GM21786 (cell line): ENCODE measurements around the gene PRR5L.

Experiments used
- ATAC-seq: cut with Tn5 transposase; IDR thresholded peaks from one replicate; pipeline ENCODE4 v1.9.1; 2021; ENCODE audit not compliant: unreplicated experiment

Gene PRR5L

DNA sequence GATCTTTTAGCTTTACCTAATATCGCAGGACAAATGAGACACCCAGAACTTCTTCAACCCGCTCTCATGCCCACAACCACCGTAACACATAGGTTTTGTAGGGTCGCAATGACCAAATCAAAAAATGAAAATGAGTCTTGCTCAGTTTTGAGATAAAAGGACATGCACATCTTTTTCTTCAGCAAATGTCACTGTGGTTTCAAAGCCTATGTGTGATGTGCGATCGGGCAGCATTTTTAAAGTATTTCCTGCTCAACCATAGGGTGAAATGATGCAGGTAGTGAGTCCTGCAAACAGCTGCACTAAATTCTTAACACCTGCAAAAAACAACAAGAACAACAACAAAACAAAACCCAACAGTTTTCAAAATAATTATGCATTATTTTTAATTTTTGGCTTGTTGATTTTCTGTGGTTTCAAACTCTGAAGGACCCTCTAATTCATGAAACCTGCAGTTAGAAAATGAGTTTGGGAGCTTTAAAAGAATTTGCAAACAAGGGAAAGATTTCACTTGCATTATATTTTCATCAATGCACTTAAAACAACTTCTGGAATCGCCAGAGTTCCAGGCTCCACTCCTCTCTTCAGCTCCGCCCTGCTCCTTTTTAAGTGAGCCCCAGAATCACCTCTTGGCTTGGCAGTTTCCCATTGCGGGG is 79.4 kb downstream of the PRR5L start:
- ATAC-seq: no peak

DNA sequence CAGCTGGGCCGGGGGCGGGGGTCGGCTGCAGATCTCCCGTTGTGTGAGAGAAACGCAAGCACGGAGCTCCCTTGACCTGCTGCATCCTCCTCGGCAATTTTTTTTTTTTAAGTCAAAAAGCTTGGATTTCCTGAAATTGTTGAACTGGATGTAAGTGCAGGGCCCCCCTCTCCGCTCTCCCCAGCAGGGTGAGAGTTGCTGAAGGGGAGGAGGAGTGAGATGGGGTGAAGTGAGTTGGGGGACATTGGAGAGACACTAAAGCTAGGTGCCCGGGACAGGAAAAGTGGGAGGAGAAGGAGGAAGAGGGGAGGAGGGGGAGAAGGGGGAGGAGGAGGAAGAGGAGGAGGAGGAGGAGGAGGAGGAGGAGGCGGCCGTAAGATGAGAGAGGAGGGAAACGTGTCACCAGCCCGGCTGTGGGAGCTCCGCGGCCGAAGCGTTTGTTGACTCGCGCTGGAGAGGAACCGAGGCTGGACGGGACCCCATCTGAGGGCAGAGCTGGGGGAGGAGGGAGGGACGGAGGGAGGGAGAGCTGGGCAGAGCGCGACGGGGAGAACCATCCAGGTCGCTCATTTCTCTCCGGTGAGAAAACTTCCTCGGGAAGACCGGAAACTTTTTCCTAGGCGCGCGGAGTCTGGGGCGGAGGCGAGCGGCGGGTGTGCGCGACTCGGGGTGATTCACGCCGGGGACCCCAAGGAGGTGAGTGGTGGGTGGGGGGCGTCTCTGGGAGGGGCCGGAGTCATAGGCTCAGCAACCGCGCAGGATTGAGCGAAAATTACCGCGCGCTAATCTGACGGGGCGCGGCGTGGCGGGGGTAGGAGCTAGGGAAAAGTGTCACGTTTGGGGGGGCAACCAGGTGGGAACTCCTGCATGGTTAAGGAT is 80.2 kb downstream of the PRR5L start:
- ATAC-seq: no peak

DNA sequence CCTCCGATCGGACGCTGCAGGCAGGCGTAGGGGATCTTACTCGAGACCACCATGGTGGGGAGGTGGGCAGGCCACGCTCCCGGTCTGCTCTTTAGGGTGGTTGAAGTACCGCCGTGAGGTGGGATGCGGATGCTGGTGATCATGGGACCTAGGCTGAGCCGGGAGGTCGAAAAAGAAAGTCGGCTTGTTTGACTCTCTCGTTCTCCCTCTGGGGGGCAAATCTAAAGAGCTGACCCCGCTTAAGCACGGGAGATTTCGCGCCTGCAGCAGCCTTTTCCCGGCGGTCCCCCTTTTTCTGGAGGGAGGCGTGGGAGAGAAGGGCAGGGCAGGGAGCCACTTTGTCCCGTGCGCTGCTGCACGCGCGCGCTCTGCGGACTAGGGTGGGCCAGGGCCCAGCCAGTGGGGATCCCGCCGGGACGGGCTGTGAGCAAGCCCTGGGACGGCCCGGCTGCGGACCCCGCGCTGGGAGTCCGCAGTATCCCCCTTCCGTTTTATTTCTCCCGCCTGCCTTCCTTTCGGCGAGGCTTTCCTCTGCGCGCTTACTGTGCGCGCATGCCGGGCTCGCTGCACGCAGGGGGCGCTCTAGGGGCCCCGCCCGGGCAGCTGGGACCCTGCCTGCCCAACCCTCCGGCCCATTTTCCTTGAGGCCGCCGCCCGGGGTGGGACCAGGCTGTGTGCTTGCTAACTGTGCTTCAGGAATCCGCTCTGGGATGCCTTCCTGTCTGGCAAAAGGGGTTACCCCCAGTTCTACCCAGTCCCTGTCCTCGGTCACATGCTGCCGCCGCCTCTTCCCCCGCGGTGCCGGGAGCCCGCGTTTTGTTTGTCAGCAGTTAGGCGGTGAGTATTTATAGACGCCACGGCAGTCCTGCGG is 81.0 kb downstream of the PRR5L start:
- ATAC-seq: no peak

DNA sequence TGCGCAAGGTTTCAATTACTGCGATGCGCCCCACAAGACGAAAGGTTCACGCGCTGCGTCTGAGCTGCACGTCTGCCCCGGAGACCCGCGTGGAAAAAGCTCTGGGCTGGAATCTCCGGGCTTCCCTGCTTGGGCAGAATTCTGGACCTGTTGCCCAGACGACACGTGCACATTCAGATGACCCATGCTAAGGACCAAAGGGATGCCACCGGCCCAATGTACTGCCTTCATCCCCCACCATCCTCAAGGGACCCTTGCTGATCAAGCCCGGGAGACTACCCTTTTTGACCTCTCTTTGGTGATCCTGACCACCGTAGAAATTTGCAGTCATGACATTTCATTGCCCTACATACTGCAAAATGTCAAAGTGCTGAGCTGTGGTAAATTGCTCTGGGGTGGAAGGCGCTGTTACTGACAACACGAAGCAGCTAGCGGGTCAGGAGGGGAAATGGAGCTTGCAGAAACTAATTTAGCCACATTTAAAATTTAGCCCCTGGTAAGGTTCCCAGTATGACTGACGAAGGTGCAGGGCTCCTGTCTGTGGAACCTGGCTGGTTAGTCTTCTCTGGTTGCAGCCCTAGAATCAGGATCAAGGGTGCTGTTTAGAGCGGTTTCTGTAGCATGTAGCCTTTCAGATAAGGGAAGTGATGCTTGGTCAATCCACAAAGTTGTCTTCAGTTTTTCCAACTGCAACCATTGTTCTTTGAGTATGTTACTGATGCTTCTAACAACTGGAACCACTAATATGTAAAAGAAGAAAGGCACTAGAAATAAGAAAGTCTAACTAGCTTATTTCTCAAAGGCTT is 81.9 kb downstream of the PRR5L start:
- no peak for ATAC-seq

DNA sequence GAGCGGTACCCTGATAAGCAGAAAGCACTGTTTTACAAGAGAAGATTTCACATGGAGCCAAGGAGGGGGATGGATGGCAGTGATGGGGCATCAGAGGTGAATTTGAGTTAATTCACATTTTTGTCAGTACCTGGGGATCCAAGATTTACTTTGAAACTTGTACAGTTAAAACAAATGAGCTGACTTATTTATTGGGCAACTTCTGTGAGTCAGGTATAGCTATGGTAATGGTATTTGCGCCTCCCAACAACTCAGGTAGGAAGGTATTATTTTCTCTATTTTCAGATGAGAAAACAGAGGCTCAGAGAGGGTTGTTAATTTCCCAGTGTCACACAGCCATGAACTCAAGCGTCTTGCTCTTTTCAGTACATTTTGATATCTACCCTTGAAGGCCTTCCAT is 83.6 kb downstream of the PRR5L start:
- ATAC-seq: no peak

DNA sequence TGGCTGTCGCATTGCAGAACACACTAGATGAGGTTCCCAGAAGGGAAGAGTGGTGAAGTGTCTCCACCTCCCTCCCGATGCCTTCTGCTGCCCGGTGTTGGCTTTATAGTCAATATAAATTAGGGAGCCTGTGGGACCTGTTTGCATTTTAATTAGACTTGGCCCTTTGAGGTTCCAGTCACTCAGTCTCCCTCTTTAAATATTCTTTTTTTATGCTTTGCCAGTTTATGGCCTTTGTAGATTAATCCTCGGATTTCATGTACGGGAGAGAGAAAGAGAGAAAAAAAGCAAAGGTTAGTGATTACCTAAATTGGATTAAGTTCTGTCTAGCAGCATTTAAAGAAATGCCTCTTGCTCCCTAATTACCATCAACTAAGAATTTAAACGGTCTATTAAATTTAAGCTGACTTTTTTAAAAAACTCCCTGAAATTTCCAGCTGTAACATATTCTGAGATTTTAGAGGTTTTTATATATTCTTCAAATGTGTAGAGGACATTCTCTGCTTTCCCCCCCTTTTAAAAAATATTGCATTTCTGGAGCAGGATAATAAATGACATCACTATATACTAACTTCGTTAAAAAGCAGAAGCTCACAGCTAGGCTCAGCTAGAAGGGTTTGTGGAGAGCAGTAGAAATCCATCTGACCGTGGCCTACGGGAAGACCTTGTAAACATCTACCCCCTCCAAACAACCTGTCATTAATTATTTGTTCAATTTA is 84.4 kb downstream of the PRR5L start:
- ATAC-seq: no peak

DNA sequence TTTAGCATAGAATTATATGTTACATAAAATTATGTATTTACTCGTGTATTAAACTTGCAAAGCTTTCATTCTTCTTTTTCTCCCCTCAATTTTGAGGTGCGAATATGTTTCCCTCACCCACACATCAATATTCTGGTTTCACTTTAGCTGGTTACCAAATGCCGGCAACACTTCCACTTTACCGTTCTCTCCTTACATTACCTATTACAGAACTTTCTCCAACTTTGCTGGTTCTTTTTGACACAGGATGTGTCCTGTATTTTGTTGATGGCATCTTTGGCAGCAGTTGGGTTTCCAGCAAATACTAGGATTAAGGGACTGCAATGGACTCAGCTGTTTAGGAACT is 84.9 kb downstream of the PRR5L start:
- no peak for ATAC-seq

DNA sequence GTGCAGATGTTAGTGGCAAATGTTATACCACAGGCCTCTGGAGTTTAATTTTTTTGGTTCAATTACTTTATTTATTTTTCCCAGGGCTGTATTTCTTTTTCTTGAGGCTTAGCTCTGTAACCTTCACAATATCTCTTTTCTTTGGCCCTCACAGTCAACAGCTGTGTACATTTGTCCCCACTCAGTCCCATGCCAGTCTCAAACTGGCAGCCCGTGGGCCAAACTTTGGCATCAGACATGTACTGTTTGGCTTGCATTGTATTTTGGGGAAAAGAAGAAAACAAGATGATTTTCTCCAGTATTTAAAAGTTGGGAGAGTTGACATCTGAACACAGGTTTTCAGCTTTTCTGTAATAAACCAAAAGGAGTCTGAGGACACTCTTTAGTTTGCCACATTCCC is 87.1 kb downstream of the PRR5L start:
- ATAC-seq: no peak

DNA sequence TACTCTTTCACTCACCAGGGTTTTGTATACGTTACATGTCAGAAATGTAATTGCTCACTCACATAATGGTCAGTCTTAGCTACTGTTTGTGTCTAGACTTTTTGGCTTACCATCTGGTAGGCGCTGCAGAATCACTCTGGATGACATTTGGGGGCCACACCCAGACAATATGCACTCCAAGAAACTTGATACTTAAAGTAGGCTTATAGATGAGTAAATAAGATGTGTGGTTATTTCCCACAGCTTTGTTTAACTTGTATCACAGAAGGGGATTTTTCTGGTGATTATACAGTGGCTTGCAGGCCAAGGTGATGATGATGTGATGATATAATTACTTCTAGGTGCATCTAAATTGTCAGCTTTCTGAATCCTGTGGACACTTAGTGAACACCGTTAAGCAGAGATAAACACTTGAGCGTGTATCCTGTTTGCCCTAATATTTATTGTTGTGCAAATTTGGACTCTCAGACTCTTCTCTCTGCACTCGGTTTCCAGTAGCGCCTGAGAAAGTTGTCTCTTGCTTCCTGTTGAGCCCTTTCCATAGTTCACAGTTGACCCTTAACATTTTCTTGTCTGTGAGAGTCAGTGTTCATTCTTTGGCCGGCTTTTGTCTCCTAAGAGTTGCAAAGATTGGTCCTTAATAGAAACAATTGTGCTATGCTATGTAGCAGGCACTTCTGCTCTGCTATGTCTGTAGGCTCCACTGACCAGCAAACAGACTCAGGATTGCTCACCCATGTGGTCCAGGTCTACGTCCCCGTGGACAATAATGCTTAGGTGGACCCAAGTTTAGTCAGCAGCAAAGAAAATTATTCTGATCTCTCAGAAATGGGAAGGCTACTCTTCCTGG is 89.3 kb downstream of the PRR5L start:
- no peak for ATAC-seq

DNA sequence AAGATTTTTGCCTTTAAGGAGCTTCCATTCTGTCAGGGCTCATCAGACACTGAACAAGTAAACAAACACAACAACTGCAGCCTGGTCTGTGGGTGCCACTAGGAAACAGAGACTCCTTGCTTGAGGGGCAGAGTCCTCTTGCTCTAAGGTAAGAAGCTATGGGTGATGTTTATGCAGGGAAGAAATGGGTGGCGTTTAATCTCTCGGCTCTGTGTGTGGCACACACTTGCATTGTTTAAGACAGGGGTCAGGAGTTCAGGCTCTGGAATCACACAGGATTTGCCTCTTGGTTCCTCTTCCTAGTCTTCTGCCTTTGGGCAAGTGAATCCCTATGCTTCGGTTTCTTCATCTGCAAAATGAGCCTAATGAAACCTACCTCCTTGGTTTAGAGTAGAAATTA is 90.3 kb downstream of the PRR5L start:
- no peak for ATAC-seq

DNA sequence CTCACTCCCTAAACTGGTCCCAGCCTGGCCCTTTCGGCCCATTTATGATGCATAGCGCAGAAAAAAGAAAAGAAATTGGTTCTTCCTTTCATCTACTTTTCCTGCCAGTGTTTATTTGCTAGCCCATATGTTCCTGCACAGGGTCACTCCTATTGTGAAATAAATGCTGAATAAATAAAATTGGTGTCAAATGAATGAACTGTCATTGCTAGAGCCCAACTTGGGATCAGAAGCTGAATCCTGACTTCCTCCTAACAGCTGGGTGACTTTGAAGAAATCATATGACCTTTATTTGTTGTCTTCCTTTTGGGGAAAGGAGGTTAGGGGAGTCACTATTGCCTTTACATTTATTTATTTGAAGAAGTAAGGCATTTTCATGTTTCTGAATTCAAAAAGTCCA is 92.0 kb downstream of the PRR5L start:
- ATAC-seq: no peak

DNA sequence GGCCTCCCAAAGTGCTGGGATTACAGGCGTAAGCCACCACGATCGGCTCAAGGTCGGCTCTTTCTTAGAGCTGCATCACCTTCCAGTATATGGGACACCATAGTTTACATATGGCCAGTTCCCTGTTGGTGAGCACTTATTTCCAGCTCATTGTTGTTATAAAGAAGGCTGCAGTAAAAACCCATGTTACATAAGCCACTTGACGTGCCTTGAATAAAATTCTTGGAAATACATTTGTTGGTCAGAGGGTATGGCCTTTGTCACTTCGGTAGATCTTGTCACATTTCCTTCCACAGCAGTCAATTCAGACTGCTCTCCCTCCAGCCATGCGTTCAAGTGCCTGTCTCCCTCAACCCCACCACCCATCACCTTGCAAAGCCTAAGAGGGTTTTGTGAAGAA is 92.9 kb downstream of the PRR5L start:
- no peak for ATAC-seq

DNA sequence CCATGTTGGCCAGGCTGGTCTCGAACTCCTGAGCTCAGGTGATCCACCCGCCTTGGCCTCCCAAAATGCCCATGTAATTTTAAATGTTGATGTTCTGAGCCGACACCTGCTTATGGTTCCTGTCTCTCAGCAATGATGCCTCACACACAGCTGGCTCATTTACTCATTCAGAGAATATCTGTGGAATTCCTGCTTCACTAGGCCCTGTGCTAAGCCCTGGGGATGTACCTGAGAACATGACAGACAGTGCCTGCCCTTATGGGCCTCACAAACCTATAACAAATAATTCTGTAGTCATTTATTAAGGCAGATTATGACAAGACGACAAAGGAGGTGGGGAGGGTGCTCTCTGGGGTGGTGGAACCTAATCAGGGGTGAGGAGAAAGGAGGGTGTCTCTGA is 93.7 kb downstream of the PRR5L start:
- no peak for ATAC-seq

DNA sequence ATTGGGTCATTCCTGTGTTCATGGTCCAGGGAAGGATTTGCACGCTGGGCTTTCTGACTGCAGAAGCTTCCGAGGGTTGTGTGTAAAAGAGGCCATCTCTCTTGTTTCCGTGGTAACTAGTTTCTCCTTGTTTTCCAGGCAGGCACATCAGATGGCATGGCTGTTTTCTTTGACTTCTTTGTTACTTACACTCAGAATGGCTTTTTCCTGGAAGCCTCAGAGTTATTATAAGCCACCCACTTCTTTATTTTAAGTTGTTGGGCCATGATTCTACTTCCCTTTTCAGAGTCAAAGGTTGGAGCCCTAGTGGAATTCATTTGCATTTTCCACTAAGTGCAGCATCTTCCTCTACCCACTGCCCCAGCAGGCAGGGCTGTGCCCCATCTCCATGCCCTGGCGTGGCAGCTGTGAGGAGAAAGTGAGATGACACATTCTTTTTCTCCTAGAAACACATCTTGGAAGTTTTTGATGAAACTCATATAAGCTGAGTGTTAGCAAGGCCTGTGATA is 94.9 kb downstream of the PRR5L start:
- ATAC-seq: no peak

DNA sequence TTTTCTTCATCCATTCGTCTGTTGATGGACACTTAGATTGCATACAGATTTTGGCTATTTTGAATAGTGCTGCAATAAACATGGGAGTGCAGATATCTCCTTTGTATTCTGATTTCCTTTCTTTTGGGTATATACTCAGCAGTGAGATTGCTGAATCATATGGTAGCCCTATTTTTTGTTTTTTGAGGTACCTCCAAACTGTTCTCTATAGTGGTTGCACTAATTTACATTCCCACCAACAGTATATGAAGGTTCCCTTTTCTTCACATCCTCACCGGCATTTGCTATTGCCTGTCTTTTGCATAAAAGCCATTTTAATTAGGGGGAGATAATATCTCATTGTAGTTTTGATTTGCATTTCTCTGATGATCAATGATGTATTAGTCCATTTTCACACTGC is 96.1 kb downstream of the PRR5L start:
- ATAC-seq: no peak

DNA sequence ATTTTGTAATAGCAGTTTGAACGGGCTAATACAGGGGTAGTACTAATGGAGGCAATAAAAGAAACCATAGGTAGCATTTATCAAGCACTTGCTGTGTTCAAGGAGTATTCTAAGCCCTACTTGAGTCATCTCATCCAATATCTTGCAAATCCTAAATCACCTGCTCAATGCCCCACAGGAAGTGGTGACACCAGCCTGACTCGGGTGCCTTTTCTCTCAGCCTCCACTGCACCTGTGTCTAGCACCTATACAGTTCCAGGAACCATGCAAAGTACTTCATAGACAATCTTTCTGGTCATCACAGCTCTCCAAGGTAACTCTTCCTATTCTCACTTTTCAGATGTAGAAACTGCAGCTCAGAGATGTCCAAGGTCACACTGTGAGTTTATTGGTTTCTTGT is 98.0 kb downstream of the PRR5L start:
- no peak for ATAC-seq

DNA sequence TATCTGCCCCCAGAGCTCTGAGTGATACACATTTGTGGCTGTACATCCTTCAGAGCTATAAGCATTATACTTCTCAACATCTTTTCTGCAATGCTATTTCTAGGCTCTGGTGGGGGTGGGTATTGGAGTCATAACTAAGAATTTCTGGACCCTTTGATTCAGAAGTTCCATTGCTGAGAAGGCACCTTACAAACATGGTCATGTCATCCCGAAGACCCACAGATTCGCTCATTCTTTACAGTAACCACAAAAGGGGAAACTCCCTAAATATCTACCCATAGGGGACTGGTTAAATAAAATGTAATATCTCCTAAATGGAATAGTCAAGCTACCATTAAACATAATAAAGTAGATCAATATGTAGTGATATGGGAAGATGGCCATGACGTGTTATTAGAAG is 98.8 kb downstream of the PRR5L start:
- ATAC-seq: no peak

DNA sequence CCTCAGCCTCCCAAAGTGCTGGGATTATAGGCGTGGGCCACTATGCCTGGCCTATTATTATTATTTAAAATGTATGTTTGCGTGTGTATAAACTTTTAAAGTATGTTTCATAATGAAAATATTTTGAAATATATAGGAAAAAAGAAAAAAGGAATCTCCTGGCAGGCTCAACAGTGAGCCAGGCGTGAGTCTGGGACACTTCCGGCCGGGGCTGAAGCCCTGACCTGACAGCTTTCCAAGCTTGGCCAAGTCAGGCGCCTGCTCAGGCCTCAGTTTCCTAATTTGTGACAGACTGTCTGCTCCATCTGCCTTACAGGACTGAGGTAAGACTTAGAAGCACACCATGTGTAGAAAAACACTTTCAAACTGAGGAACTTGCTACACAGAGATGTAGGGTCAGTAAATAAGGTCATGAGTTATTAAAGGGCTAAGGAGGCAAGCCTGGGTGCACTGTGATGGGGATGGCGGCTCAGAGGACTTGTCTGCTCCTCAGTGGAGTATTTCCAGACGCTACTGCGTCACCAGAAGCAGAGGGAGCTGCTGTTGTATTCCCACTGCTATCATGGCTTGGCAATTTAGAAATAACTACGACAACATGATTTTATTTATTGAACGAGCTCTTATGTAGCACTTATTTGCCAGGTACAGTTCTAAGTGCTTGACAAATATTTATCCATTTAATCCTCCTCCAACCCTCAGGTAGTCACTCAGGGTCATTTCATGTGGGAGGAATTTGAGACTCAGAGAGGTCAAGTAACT is 100.1 kb downstream of the PRR5L start:
- no peak for ATAC-seq
